NT2/D1 (cell line): ENCODE results near the gene RIMBP2.

Experiments
- DNase-seq: peaks from one replicate; pipeline ENCODE4 v3.0.0-alpha.2; 2011; ENCODE audit warnings: low read depth, low spot score
- H3K27me3 ChIP-seq: 2 replicates; pipeline ENCODE4 v1.6.0; 2011; ENCODE audit warnings: mild to moderate bottlenecking; ENCODE audit not compliant: insufficient read length, insufficient read depth
- H3K36me3 ChIP-seq: 2 replicates; pipeline ENCODE4 v1.6.1; 2011; ENCODE audit warnings: mild to moderate bottlenecking, low read length, mixed read lengths; ENCODE audit not compliant: insufficient read depth, insufficient read length
- H3K4me1 ChIP-seq: 2 replicates; pipeline ENCODE4 v1.5.1; 2011; ENCODE audit not compliant: insufficient read depth, insufficient read length
- H3K4me3 ChIP-seq: 2 replicates; pipeline ENCODE4 v1.5.1; 2011; ENCODE audit warnings: low read depth; ENCODE audit not compliant: insufficient read length
- H3K9ac ChIP-seq: 2 replicates; pipeline ENCODE4 v1.6.0; 2011; ENCODE audit warnings: low read depth; ENCODE audit not compliant: insufficient read length
- H3K9me3 ChIP-seq: 2 replicates; pipeline ENCODE4 v1.5.1; 2011; ENCODE audit warnings: mild to moderate bottlenecking, low read length; ENCODE audit not compliant: insufficient read depth
- SUZ12 ChIP-seq: IDR thresholded peaks from 2 replicates; pipeline ENCODE4 v1.6.1; 2011; ENCODE audit not compliant: insufficient read length, insufficient read depth; ENCODE audit errors: extremely low read depth
- YY1 ChIP-seq: IDR thresholded peaks from 2 replicates; pipeline ENCODE4 v1.6.1; 2011; ENCODE audit not compliant: insufficient read length, insufficient read depth
- ZNF274 ChIP-seq: IDR thresholded peaks from 2 replicates; pipeline ENCODE4 v1.6.1; 2011; ENCODE audit warnings: mild to moderate bottlenecking, low read depth, low read length

RIMBP2 gene

GRCh38 chr12:130485291-130486145 lies 230.6 kb downstream of the RIMBP2 start:
- no peaks in the 10 kb centered on the region for H3K27me3 ChIP-seq
- no peak overlapping the region for H3K4me3 ChIP-seq
- no peak for TF ChIP-seq YY1
- no peak for TF ChIP-seq SUZ12
- TF ChIP-seq ZNF274 = no peak

DNA sequence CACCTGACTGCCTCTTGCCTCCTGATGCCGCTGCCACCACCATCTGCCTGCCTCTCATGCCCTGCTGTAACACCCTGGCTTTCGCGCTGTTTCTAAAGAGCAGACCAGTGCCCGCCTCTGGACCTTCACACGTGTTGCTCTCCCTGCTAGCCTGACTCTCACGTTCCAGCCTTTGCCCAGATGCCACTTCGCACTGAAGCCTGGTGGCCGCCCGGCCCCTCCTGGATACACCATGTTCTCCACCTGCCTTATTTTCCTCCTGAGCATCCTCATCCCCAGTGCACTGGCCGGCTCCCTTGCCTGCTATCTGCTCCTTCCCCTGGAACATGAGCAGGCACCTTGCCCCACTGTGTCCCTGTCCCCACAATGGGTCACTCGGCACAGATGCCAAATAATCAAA lies 231.9 kb downstream of the RIMBP2 start:
- H3K4me1 ChIP-seq = peaks cover 15% of the 10 kb centered on the region
- no peaks in the 10 kb centered on the region for H3K27me3 ChIP-seq

More at GRCh38 chr12:130485291-130486145, 230.6 kb downstream of the RIMBP2 start:
- DNase-seq = no peak
- no peaks in the 10 kb centered on the region for H3K36me3 ChIP-seq
- H3K9ac ChIP-seq = no peak overlapping the region
- no peaks in the 10 kb centered on the region for H3K9me3 ChIP-seq
- peaks cover 10% of the 10 kb centered on the region for H3K4me1 ChIP-seq

GRCh38 chr12:130483616-130484180 lies 232.4 kb downstream of the RIMBP2 start:
- Histone ChIP-seq H3K9me3 (no peaks in the 10 kb centered on the region), H3K36me3 (no peaks in the 10 kb centered on the region), H3K27me3 (no peaks in the 10 kb centered on the region), H3K4me1 (peaks cover 15% of the 10 kb centered on the region), H3K4me3 (no peak overlapping the region), H3K9ac (no peak overlapping the region)
- TF ChIP-seq ZNF274 (no peak), SUZ12 (no peak), YY1 (no peak)
- DNase-seq = no peak

More for the DNA sequence above, 231.9 kb downstream of the RIMBP2 start:
- no peak for TF ChIP-seq YY1
- no peak for TF ChIP-seq SUZ12
- TF ChIP-seq ZNF274 = no peak
- no peak overlapping the region for H3K4me3 ChIP-seq
- no peaks in the 10 kb centered on the region for H3K9me3 ChIP-seq
- H3K36me3 ChIP-seq = no peaks in the 10 kb centered on the region
- no peak for DNase-seq
- no peak overlapping the region for H3K9ac ChIP-seq

DNA sequence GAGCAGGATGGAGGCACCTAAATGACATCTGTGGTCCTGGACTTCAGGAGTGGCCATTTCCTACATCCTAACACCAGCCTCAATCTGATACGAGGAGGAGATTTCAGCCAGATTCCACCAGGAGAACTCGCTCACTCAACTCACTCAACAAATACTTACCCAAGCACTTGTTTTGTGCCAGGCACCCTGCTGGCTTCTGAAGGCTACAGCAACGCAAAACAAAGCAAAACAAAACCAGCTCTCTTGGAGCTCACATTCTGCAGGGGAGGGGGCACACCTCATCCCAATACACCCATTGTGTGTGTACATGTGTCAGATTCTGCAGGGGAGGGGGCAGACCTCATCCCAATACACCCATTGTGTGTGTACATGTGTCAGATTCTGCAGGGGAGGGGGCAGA lies 233.7 kb downstream of the RIMBP2 start:
- H3K4me1 ChIP-seq = peaks cover 15% of the 10 kb centered on the region
- H3K4me3 ChIP-seq = no peak overlapping the region
- no peaks in the 10 kb centered on the region for H3K9me3 ChIP-seq
- H3K27me3 ChIP-seq = no peaks in the 10 kb centered on the region
- TF ChIP-seq SUZ12 (no peak), ZNF274 (no peak), YY1 (no peak)
- H3K9ac ChIP-seq = no peak overlapping the region
- no peaks in the 10 kb centered on the region for H3K36me3 ChIP-seq
- DNase-seq = peak; percentile 88

GRCh38 chr12:130481392-130481879 lies 234.7 kb downstream of the RIMBP2 start:
- Histone ChIP-seq H3K27me3 (no peaks in the 10 kb centered on the region), H3K4me3 (no peak overlapping the region), H3K36me3 (no peaks in the 10 kb centered on the region), H3K9me3 (no peaks in the 10 kb centered on the region), H3K9ac (peak overlapping the region; percentile 57), H3K4me1 (peaks cover 15% of the 10 kb centered on the region)
- DNase-seq = no peak
- TF ChIP-seq YY1 (no peak), SUZ12 (no peak), ZNF274 (no peak)

DNA sequence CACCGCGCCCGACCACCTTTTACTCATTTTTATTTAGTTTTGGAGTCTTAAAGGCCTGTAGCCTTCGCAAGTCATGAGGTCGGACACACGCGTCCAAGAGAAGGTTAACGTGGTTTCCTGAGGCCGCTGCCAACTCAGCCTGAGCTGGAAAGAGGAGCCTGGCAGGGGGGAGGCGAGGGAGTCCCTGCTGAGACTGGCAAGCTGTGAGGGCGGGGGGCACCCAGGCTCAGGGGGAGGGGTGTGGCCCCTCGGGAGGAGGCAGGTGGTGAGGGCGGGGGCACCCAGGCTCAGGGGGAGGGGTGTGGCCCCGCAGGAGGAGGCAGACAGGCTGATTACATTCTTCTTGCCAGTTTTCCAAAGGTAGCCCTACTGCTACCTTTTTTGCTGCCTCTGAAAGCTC lies 235.2 kb downstream of the RIMBP2 start:
- TF ChIP-seq ZNF274 (no peak), SUZ12 (no peak), YY1 (no peak)

DNA sequence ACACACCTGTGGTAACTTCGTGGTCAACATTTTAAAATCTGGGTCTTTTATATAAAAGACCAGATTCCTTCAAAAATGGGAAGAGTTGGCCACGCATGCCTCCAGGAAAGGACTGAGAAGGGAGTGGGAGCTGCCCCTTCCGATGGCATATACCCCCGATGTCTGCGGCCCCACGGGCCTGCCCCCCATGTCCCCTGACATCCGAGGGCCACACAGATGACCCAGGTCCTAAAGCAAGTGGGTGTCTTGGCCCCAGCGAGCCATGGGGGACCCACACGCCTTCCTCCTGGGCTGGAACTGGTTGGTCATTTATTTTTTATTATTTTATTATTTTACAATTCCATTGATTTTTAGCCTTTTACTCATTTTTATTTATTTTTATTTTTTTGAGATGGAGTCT lies 235.9 kb downstream of the RIMBP2 start:
- H3K27me3 ChIP-seq = no peaks in the 10 kb centered on the region
- H3K36me3 ChIP-seq = no peaks in the 10 kb centered on the region
- H3K4me1 ChIP-seq = peaks cover 15% of the 10 kb centered on the region
- no peak overlapping the region for H3K9ac ChIP-seq
- TF ChIP-seq ZNF274 (no peak), SUZ12 (no peak), YY1 (no peak)
- no peaks in the 10 kb centered on the region for H3K9me3 ChIP-seq
- H3K4me3 ChIP-seq = no peak overlapping the region
- DNase-seq = no peak

More for the DNA sequence above, 235.2 kb downstream of the RIMBP2 start:
- no peak for DNase-seq
- Histone ChIP-seq H3K9ac (peak overlapping the region; percentile 57), H3K4me1 (peaks cover 15% of the 10 kb centered on the region), H3K36me3 (no peaks in the 10 kb centered on the region), H3K27me3 (no peaks in the 10 kb centered on the region), H3K4me3 (no peak overlapping the region), H3K9me3 (no peaks in the 10 kb centered on the region)
